H9 (cell line): ENCODE data around the gene ZGLP1. TPM values are rescaled to one million over a fixed set of nuclear protein-coding genes. Genes with fewer than 3 reads are reported as not detected.

Experiments
- DNase-seq: peaks from one replicate; pipeline ENCODE4 v3.0.0-alpha.2; 2017
- H2AFZ ChIP-seq: one replicate; pipeline ENCODE4 v1.6.1; 2013; ENCODE audit warnings: mild to moderate bottlenecking, low read length, control low read depth, moderate library complexity
- H2AK5ac ChIP-seq: 2 replicates; pipeline ENCODE4 v1.6.1; 2013; ENCODE audit warnings: low read length, control low read depth, mixed read lengths; ENCODE audit not compliant: insufficient read length
- H2BK120ac ChIP-seq: one replicate; pipeline ENCODE4 v1.6.1; 2013; ENCODE audit warnings: low read depth, mild to moderate bottlenecking, low read length, control low read depth, inconsistent platforms; ENCODE audit not compliant: poor library complexity, severe bottlenecking
- H2BK12ac ChIP-seq: 2 replicates; pipeline ENCODE4 v1.6.1; 2013; ENCODE audit warnings: low read length, control low read depth, mixed read lengths, low read depth; ENCODE audit not compliant: insufficient read length
- H2BK15ac ChIP-seq: 2 replicates; pipeline ENCODE4 v1.6.1; 2013; ENCODE audit warnings: low read depth, low read length, control low read depth
- H2BK20ac ChIP-seq: one replicate; pipeline ENCODE4 v1.6.1; 2013; ENCODE audit warnings: low read depth, mild to moderate bottlenecking, low read length, control low read depth, inconsistent platforms; ENCODE audit not compliant: poor library complexity, severe bottlenecking
- H2BK5ac ChIP-seq: 2 replicates; pipeline ENCODE4 v1.6.1; 2013; ENCODE audit warnings: low read length, control low read depth, mixed read lengths; ENCODE audit not compliant: insufficient read length
- H3K14ac ChIP-seq: 2 replicates; pipeline ENCODE4 v1.6.1; 2013; ENCODE audit warnings: low read length, control low read depth; ENCODE audit not compliant: insufficient read depth
- H3K18ac ChIP-seq: 2 replicates; pipeline ENCODE4 v1.6.1; 2013; ENCODE audit warnings: low read depth, mild to moderate bottlenecking, mixed read lengths, low read length, control low read depth; ENCODE audit not compliant: insufficient read length
- H3K23ac ChIP-seq: 2 replicates; pipeline ENCODE4 v1.6.1; 2013; ENCODE audit warnings: low read length, control low read depth, mixed read lengths, low read depth; ENCODE audit not compliant: insufficient read length
- H3K23me2 ChIP-seq: 2 replicates; pipeline ENCODE4 v1.6.1; 2013; ENCODE audit warnings: low read depth, mild to moderate bottlenecking, mixed read lengths, low read length, control low read depth; ENCODE audit not compliant: insufficient read length, poor library complexity, severe bottlenecking
- H3K27ac ChIP-seq: 2 replicates; pipeline ENCODE4 v1.5.1; 2013; ENCODE audit warnings: low read length, control low read depth, mixed read lengths, low read depth; ENCODE audit not compliant: insufficient read length
- H3K27me3 ChIP-seq: 2 replicates; pipeline ENCODE4 v1.6.1; 2013; ENCODE audit warnings: low read length, control low read depth, inconsistent platforms; ENCODE audit not compliant: insufficient read depth
- H3K4ac ChIP-seq: 2 replicates; pipeline ENCODE4 v1.6.1; 2013; ENCODE audit warnings: low read depth, mild to moderate bottlenecking, control low read depth, inconsistent platforms, low read length, moderate library complexity
- H3K4me1 ChIP-seq: 2 replicates; pipeline ENCODE4 v1.6.1; 2013; ENCODE audit warnings: low read length, control low read depth, inconsistent platforms; ENCODE audit not compliant: insufficient read depth
- H3K4me2 ChIP-seq: 2 replicates; pipeline ENCODE4 v1.6.1; 2013; ENCODE audit warnings: low read length, control low read depth, mixed read lengths; ENCODE audit not compliant: insufficient read length, insufficient read depth
- H3K56ac ChIP-seq: 2 replicates; pipeline ENCODE4 v1.6.1; 2013; ENCODE audit warnings: low read depth, mild to moderate bottlenecking, mixed read lengths, low read length, control low read depth; ENCODE audit not compliant: insufficient read length
- H3K79me1 ChIP-seq: 2 replicates; pipeline ENCODE4 v1.6.1; 2013; ENCODE audit warnings: low read depth, mild to moderate bottlenecking, moderate library complexity, low read length, control low read depth, inconsistent platforms; ENCODE audit not compliant: insufficient read depth, poor library complexity, severe bottlenecking
- H3K79me2 ChIP-seq: 2 replicates; pipeline ENCODE4 v1.6.1; 2013; ENCODE audit warnings: low read length, control low read depth, inconsistent platforms; ENCODE audit not compliant: insufficient read depth
- H3K9ac ChIP-seq: 2 replicates; pipeline ENCODE4 v1.6.1; 2013; ENCODE audit warnings: low read length, control low read depth, mixed read lengths; ENCODE audit not compliant: insufficient read length; ENCODE audit errors: extremely low read depth
- H3K9me3 ChIP-seq: one replicate; pipeline ENCODE4 v1.6.1; 2013; ENCODE audit warnings: low read depth, low read length, inconsistent platforms; ENCODE audit not compliant: control insufficient read depth
- H3T11ph ChIP-seq: one replicate; pipeline ENCODE4 v1.6.1; 2013; ENCODE audit warnings: mild to moderate bottlenecking, low read length, control low read depth, inconsistent platforms
- H4K20me1 ChIP-seq: one replicate; pipeline ENCODE4 v1.6.1; 2013; ENCODE audit not compliant: control insufficient read depth, insufficient read length, insufficient read depth
- H4K5ac ChIP-seq: 2 replicates; pipeline ENCODE4 v1.6.1; 2013; ENCODE audit warnings: low read depth, mild to moderate bottlenecking, mixed read lengths, low read length, control low read depth; ENCODE audit not compliant: insufficient read length
- H4K8ac ChIP-seq: replicated peaks from 2 replicates; pipeline ENCODE4 v1.6.1; 2013; ENCODE audit warnings: low read length, control low read depth, mixed read lengths, low read depth; ENCODE audit not compliant: insufficient read length
- H4K91ac ChIP-seq: 2 replicates; pipeline ENCODE4 v1.6.1; 2013; ENCODE audit warnings: low read depth, mild to moderate bottlenecking, moderate library complexity, mixed read lengths, low read length, control low read depth; ENCODE audit not compliant: insufficient read length
- H3K27ac Mint-ChIP-seq, 3 experiments: 2 replicates in 2 of 3; 3 replicates in 1 of 3; pipeline ENCODE4 v1.8.0; 2020 to 2021; ENCODE audit warnings: mixed read lengths in 3 of 3, mild to moderate bottlenecking in 1 of 3, moderate library complexity in 1 of 3
- H3K27me3 Mint-ChIP-seq: 2 replicates; pipeline ENCODE4 v1.8.0; 2021; ENCODE audit warnings: low read depth, mild to moderate bottlenecking, moderate library complexity, mixed read lengths
- H3K36me3 Mint-ChIP-seq, 3 experiments: 2 replicates in 2 of 3; 3 replicates in 1 of 3; pipeline ENCODE4 v1.8.0; 2020 to 2021; ENCODE audit warnings: low read depth in 3 of 3, mixed read lengths in 3 of 3; ENCODE audit not compliant: insufficient read depth in 1 of 3
- H3K4me1 Mint-ChIP-seq, 2 experiments: 2 replicates each; pipeline ENCODE4 v1.8.0; 2020; ENCODE audit warnings: mixed read lengths in 2 of 2
- H3K4me3 Mint-ChIP-seq, 2 experiments: 2 replicates in 1 of 2; 3 replicates in 1 of 2; pipeline ENCODE4 v1.8.0; 2020 to 2021; ENCODE audit warnings: mild to moderate bottlenecking in 2 of 2, mixed read lengths in 2 of 2, moderate library complexity in 1 of 2
- H3K9me3 Mint-ChIP-seq, 2 experiments: 2 replicates in 1 of 2; 3 replicates in 1 of 2; pipeline ENCODE4 v1.8.0; 2020; ENCODE audit warnings: mild to moderate bottlenecking in 2 of 2, mixed read lengths in 2 of 2, moderate library complexity in 1 of 2
- WGBS: extraction: QIAGEN DNeasy Blood & Tissue Kit; methylation state at CpG from one replicate; pipeline ENCODE4 v1.1.7; 2013; ENCODE audit warnings: missing lambda C conversion rate, low lambda C conversion rate, mixed read lengths; ENCODE audit not compliant: insufficient read length; ENCODE audit errors: extremely low coverage; 5-methylcytosine and 5-hydroxymethylcytosine counted together
- total RNA-seq: library from RNA; stranded (reverse); gene quantifications from 2 replicates; pipeline ENCODE4 v1.2.1, GENCODE V29; 2021
- TF ChIP-seq, protein P1 (sequence below): fragments of 200-600 bp; sonication (generic); conservative IDR thresholded peaks from 3 replicates; pipeline ENCODE4 v1.8.0; 2021; ENCODE audit warnings: antibody characterized with exemption, mild to moderate bottlenecking

ZGLP1 gene
- total RNA-seq, 1 experiment from 2014 or later = 6.9 TPM

GRCh38 chr19:10277795-10278589 lies 31.6 kb downstream of the ZGLP1 start:
- Histone ChIP-seq H2AFZ (no peak overlapping the region), H3K4me1 (no peaks in the 10 kb centered on the region)

More at GRCh38 chr19:10277795-10278589, 31.6 kb downstream of the ZGLP1 start:
- no peak for DNase-seq
- H3K18ac ChIP-seq = no peak overlapping the region
- TF ChIP-seq, protein P1, sequence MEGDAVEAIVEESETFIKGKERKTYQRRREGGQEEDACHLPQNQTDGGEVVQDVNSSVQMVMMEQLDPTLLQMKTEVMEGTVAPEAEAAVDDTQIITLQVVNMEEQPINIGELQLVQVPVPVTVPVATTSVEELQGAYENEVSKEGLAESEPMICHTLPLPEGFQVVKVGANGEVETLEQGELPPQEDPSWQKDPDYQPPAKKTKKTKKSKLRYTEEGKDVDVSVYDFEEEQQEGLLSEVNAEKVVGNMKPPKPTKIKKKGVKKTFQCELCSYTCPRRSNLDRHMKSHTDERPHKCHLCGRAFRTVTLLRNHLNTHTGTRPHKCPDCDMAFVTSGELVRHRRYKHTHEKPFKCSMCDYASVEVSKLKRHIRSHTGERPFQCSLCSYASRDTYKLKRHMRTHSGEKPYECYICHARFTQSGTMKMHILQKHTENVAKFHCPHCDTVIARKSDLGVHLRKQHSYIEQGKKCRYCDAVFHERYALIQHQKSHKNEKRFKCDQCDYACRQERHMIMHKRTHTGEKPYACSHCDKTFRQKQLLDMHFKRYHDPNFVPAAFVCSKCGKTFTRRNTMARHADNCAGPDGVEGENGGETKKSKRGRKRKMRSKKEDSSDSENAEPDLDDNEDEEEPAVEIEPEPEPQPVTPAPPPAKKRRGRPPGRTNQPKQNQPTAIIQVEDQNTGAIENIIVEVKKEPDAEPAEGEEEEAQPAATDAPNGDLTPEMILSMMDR = no peak
- no CpG with 5 or more reads among the region's 9 CpGs for WGBS
- no peaks in the 10 kb centered on the region for H3K79me1 ChIP-seq
- no peak overlapping the region for H3K56ac ChIP-seq
- H3K79me2 ChIP-seq = no peaks in the 10 kb centered on the region
- no peak overlapping the region for H3K27ac ChIP-seq
- H2BK20ac ChIP-seq = no peak overlapping the region
- no peaks in the 10 kb centered on the region for H3K9me3 Mint-ChIP-seq
- no peak overlapping the region for H4K91ac ChIP-seq
- no peak overlapping the region for H2BK120ac ChIP-seq
- H4K8ac ChIP-seq = no peak overlapping the region
- H3T11ph ChIP-seq = no peak overlapping the region
- peaks cover 0 to 5% of the 10 kb centered on the region in 2 experiments; a peak in 1 of 4 replicates for H3K4me1 Mint-ChIP-seq
- H2BK5ac ChIP-seq = no peak overlapping the region
- H3K4me2 ChIP-seq = no peak overlapping the region
- no peak overlapping the region for H3K4me3 Mint-ChIP-seq
- H2BK12ac ChIP-seq = no peak overlapping the region
- no peak overlapping the region for H2BK15ac ChIP-seq
- no peaks in the 10 kb centered on the region for H3K9me3 ChIP-seq
- H3K14ac ChIP-seq = no peak overlapping the region
- H3K23me2 ChIP-seq = no peaks in the 10 kb centered on the region
- no peak overlapping the region for H4K5ac ChIP-seq
- H3K36me3 Mint-ChIP-seq = no peaks in the 10 kb centered on the region; a peak in 1 of 7 replicates
- no peak overlapping the region for H3K4ac ChIP-seq
- peaks cover 19% of the 10 kb centered on the region for H3K27me3 Mint-ChIP-seq
- H2AK5ac ChIP-seq = no peak overlapping the region
- no peak overlapping the region for H3K9ac ChIP-seq
- no peaks in the 10 kb centered on the region for H4K20me1 ChIP-seq
- no peak overlapping the region for H3K23ac ChIP-seq
- H3K27ac Mint-ChIP-seq = no peak overlapping the region; a peak in 1 of 7 replicates
- no peaks in the 10 kb centered on the region for H3K27me3 ChIP-seq
